Breast epithelium (tissue), 3 donors: ENCODE measurements around the gene CGA.

Source experiments
- CTCF ChIP-seq, 3 donors: fragments of 450-650 bp; IDR thresholded peaks; one replicate each; pipeline ENCODE4 v1.5.1; 2016 to 2017; ENCODE audit warnings: antibody characterized with exemption in 3 of 3, mild to moderate bottlenecking in 3 of 3, moderate library complexity in 3 of 3
- POLR2A ChIP-seq: fragments of 450-650 bp; IDR thresholded peaks from one replicate; pipeline ENCODE4 v1.6.1; 2016; ENCODE audit warnings: antibody characterized with exemption, mild to moderate bottlenecking, moderate library complexity
- POLR2AphosphoS5 ChIP-seq, 3 donors: sonication (generic); formaldehyde crosslinking; IDR thresholded peaks; one replicate each; pipeline ENCODE4 v1.6.1; 2017; ENCODE audit warnings: antibody characterized with exemption in 3 of 3

- no peak for TF ChIP-seq POLR2AphosphoS5 (IDR thresholded peaks at IDR 0.05)
- no peak for TF ChIP-seq CTCF (IDR thresholded peaks at IDR 0.05)
- TF ChIP-seq POLR2A: no peak
Measured at GRCh38 chr6:87053312-87053711, 41.6 kb downstream of the CGA start.
